ENCODE results near the gene PPM1L.

Gene PPM1L

GRCh38 chr3:160815280-160815679 lies 59.2 kb downstream of the PPM1L start:
- no peak for TF ChIP-seq CTCF (conservative IDR thresholded peaks at IDR 0.05; ENCODE audit: low read length)
- DNase-seq (ENCODE audit: low read depth) = no peak
- H3K4me3 ChIP-seq (ENCODE audit: low read length) = no peak overlapping the region

- H3K4me3 ChIP-seq (ENCODE audit: low read length) = no peak overlapping the region
- DNase-seq (ENCODE audit: low read depth) = no peak
- no peak for TF ChIP-seq CTCF (conservative IDR thresholded peaks at IDR 0.05; ENCODE audit: low read length)
Measured at GRCh38 chr3:160820022-160820421, 64.0 kb downstream of the PPM1L start.

GRCh38 chr3:160820430-160820829 lies 64.4 kb downstream of the PPM1L start:
- no peak overlapping the region for H3K4me3 ChIP-seq (ENCODE audit: low read length)
- no peak for DNase-seq (ENCODE audit: low read depth)
- no peak for TF ChIP-seq CTCF (conservative IDR thresholded peaks at IDR 0.05; ENCODE audit: low read length)

GRCh38 chr3:160822936-160823335 lies 66.9 kb downstream of the PPM1L start:
- no peak overlapping the region for H3K4me3 ChIP-seq (ENCODE audit: low read length)
- DNase-seq (ENCODE audit: low read depth) = no peak
- TF ChIP-seq CTCF (conservative IDR thresholded peaks at IDR 0.05; ENCODE audit: low read length) = no peak

- no peak for DNase-seq (ENCODE audit: low read depth)
Measured at GRCh38 chr3:160825311-160825800, 69.3 kb downstream of the PPM1L start.

GRCh38 chr3:160826408-160826807 lies 70.4 kb downstream of the PPM1L start:
- no peak for TF ChIP-seq CTCF (conservative IDR thresholded peaks at IDR 0.05; ENCODE audit: low read length)
- no peak for DNase-seq (ENCODE audit: low read depth)
- H3K4me3 ChIP-seq (ENCODE audit: low read length) = no peak overlapping the region

More at GRCh38 chr3:160825311-160825800, 69.3 kb downstream of the PPM1L start:
- no peak for TF ChIP-seq CTCF (conservative IDR thresholded peaks at IDR 0.05; ENCODE audit: low read length)
- no peak overlapping the region for H3K4me3 ChIP-seq (ENCODE audit: low read length)

- H3K4me3 ChIP-seq (ENCODE audit: low read length) = no peak overlapping the region
- TF ChIP-seq CTCF (conservative IDR thresholded peaks at IDR 0.05; ENCODE audit: low read length) = no peak
- no peak for DNase-seq (ENCODE audit: low read depth)
Measured at GRCh38 chr3:160826991-160827390, 71.0 kb downstream of the PPM1L start.

Measured in AG10803 (cell line).